Uterus (tissue), 4 donors: Measurements from ENCODE around the gene STC2. TPM values are rescaled to one million over a fixed set of nuclear protein-coding genes. Genes with fewer than 3 reads are reported as not detected.

Experiments
- DNase-seq, 2 donors: peaks; one replicate each; pipeline ENCODE4 v3.0.0-alpha.2; 2019 to 2020
- H3K27ac ChIP-seq, 2 donors: fragments of 200-600 bp; sonication (generic); 1 replicate in 1 of 2; 2 replicates in 1 of 2; pipeline ENCODE4 v1.5.1; 2016 to 2018
- H3K27me3 ChIP-seq, 2 donors: fragments of 200-600 bp; sonication (generic); one replicate each; pipeline ENCODE4 v1.5.1; 2018 to 2019; ENCODE audit warnings: control low read depth in 1 of 2
- H3K36me3 ChIP-seq, 2 donors: fragments of 200-600 bp; sonication (generic); one replicate each; pipeline ENCODE4 v1.5.1; 2019; ENCODE audit warnings: control low read depth in 1 of 2
- H3K4me1 ChIP-seq, 2 donors: fragments of 200-600 bp; sonication (generic); one replicate each; pipeline ENCODE4 v1.5.1; 2018 to 2019; ENCODE audit warnings: control low read depth in 1 of 2
- H3K4me3 ChIP-seq, 2 donors: fragments of 200-600 bp; sonication (generic); 1 replicate in 1 of 2; 2 replicates in 1 of 2; pipeline ENCODE4 v1.5.1; 2018 to 2019; ENCODE audit warnings: mild to moderate bottlenecking in 1 of 2
- H3K9me3 ChIP-seq, 2 donors: fragments of 200-600 bp; sonication (generic); one replicate each; pipeline ENCODE4 v1.5.1; 2019; ENCODE audit warnings: control low read depth in 1 of 2
- CTCF ChIP-seq, 4 experiments: fragments of 200-600 bp in 2 of 4; fragments of 450-650 bp in 2 of 4; sonication (generic) in 2 of 4; IDR thresholded peaks; one replicate each; pipeline ENCODE4 v1.5.1; 2016 to 2019; ENCODE audit warnings: antibody characterized with exemption in 4 of 4, mild to moderate bottlenecking in 2 of 4, moderate library complexity in 1 of 4
- POLR2A ChIP-seq, 2 donors: fragments of 450-650 bp; IDR thresholded peaks; one replicate each; pipeline ENCODE4 v1.6.1; 2016; ENCODE audit warnings: antibody characterized with exemption in 2 of 2, mild to moderate bottlenecking in 1 of 2, moderate library complexity in 1 of 2
- intact Hi-C: fragments of 100-400 bp; cut with DNase I; formaldehyde crosslinking; loops from one replicate; pipeline ENCODE4 v1.15.1; 2023; ENCODE audit warnings: low total_unique reads
- total RNA-seq, 4 donors: library from RNA; depleted of rRNA in 3 of 4; stranded (reverse); fragments of >200 nt in 3 of 4; gene quantifications; one replicate each; pipeline versions ENCODE4 v1.1.0 to v1.2.4, GENCODE V29; 2014 to 2023
- donor health status: DM: yes; HTN: yes; CAD: no.

The STC2 gene
- total RNA-seq, 4 donors from 2014 or later: 0.26 to 3.4 (median 1.5) TPM; not detected in 1

- peaks cover 0 to 24% of the 10 kb centered on the region in 2 donors for H3K4me1 ChIP-seq
- no peak overlapping the region for H3K4me3 ChIP-seq
- peaks cover 0 to 19% of the 10 kb centered on the region in 2 donors for H3K27me3 ChIP-seq
- no peaks in the 10 kb centered on the region for H3K9me3 ChIP-seq
- TF ChIP-seq CTCF (IDR thresholded peaks at IDR 0.05) (peak; percentile 60 to 95 (median 85)), POLR2A (IDR thresholded peaks at IDR 0.05) (no peak)
- no peaks in the 10 kb centered on the region for H3K36me3 ChIP-seq
- no peak overlapping the region for H3K27ac ChIP-seq
- intact Hi-C loops: no loop called here
- peak; percentile 65 to 80 for DNase-seq
Observed at GRCh38 chr5:173331956-173332479, 3.8 kb upstream of the STC2 start.

- no peaks in the 10 kb centered on the region for H3K36me3 ChIP-seq
- no peak overlapping the region for H3K4me3 ChIP-seq
- H3K27me3 ChIP-seq: peaks cover 0 to 23% of the 10 kb centered on the region in 2 donors
- peaks cover 0 to 25% of the 10 kb centered on the region in 2 donors for H3K4me1 ChIP-seq
- H3K27ac ChIP-seq: no peak overlapping the region
- TF ChIP-seq CTCF (IDR thresholded peaks at IDR 0.05) (no peak), POLR2A (IDR thresholded peaks at IDR 0.05) (no peak)
- intact Hi-C loops: no loop called here
- no peak for DNase-seq
- H3K9me3 ChIP-seq: no peaks in the 10 kb centered on the region
Observed at GRCh38 chr5:173331287-173331686, 3.1 kb upstream of the STC2 start.

- DNase-seq: no peak
- H3K4me3 ChIP-seq: no peak overlapping the region
- intact Hi-C loops: no loop called here
- peaks cover 0 to 23% of the 10 kb centered on the region in 2 donors for H3K27me3 ChIP-seq
- no peak overlapping the region for H3K27ac ChIP-seq
- no peak for TF ChIP-seq CTCF (IDR thresholded peaks at IDR 0.05)
- TF ChIP-seq POLR2A (IDR thresholded peaks at IDR 0.05): no peak
- peaks cover 0 to 25% of the 10 kb centered on the region in 2 donors for H3K4me1 ChIP-seq
- H3K9me3 ChIP-seq: no peaks in the 10 kb centered on the region
- no peaks in the 10 kb centered on the region for H3K36me3 ChIP-seq
Observed at GRCh38 chr5:173330338-173331206, 2.4 kb upstream of the STC2 start.

- Histone ChIP-seq H3K27ac (no peak overlapping the region), H3K27me3 (peaks cover 0 to 23% of the 10 kb centered on the region in 2 donors), H3K36me3 (no peaks in the 10 kb centered on the region), H3K4me1 (peaks cover 0 to 25% of the 10 kb centered on the region in 2 donors), H3K4me3 (peak overlapping the region in 1 of 2 donors; percentile 18), H3K9me3 (no peaks in the 10 kb centered on the region)
- intact Hi-C loops: no loop called here
- DNase-seq: no peak
- TF ChIP-seq CTCF (IDR thresholded peaks at IDR 0.05): no peak
- no peak for TF ChIP-seq POLR2A (IDR thresholded peaks at IDR 0.05)
Observed at GRCh38 chr5:173329491-173330337, 1.5 kb upstream of the STC2 start.
